Right atrium auricular region (tissue), 2 donors: Measurements from ENCODE around the gene PDGFA. TPM values are rescaled to one million over a fixed set of nuclear protein-coding genes. Genes with fewer than 3 reads are reported as not detected.

Experiments
- DNase-seq: peaks from one replicate; pipeline ENCODE4 v3.0.0-alpha.2; 2019; ENCODE audit warnings: low spot score
- H3K27ac ChIP-seq, 2 donors: fragments of 200-600 bp; sonication (generic); 1 replicate in 1 of 2; 2 replicates in 1 of 2; pipeline ENCODE4 v1.5.1; 2016 to 2019
- H3K27me3 ChIP-seq, 2 donors: fragments of 200-600 bp; sonication (generic); one replicate each; pipeline versions ENCODE4 v1.5.1 to v1.6.0; 2017 to 2019
- H3K36me3 ChIP-seq: fragments of 200-600 bp; sonication (generic); one replicate; pipeline ENCODE4 v1.5.1; 2016
- H3K4me1 ChIP-seq, 2 donors: fragments of 200-600 bp; sonication (generic); one replicate each; pipeline versions ENCODE4 v1.5.1 to v1.6.0; 2017 to 2019
- H3K4me3 ChIP-seq, 2 donors: fragments of 200-600 bp; sonication (generic); 1 replicate in 1 of 2; 2 replicates in 1 of 2; pipeline ENCODE4 v1.5.1; 2017 to 2019; ENCODE audit warnings: mild to moderate bottlenecking in 1 of 2, moderate library complexity in 1 of 2
- H3K9me3 ChIP-seq, 2 donors: fragments of 200-600 bp; sonication (generic); one replicate each; pipeline ENCODE4 v1.5.1; 2019
- total RNA-seq, 2 donors: library from RNA; depleted of rRNA; stranded (reverse); fragments of >200 nt; gene quantifications; one replicate each; pipeline ENCODE4 v1.1.0, GENCODE V29; 2016
- TF ChIP-seq, protein P1 (sequence below), 2 donors: fragments of 200-600 bp; sonication (generic); IDR thresholded peaks; one replicate each; pipeline ENCODE4 v1.5.1; 2019; ENCODE audit warnings: antibody characterized with exemption in 2 of 2

The PDGFA gene
- total RNA-seq, 2 donors from 2014 or later: 31.8 to 34.2 TPM

- H3K9me3 ChIP-seq: no peaks in the 10 kb centered on the region
- H3K36me3 ChIP-seq: peaks cover 53% of the 10 kb centered on the region
- H3K27me3 ChIP-seq: no peaks in the 10 kb centered on the region
- peaks cover 0 to 49% of the 10 kb centered on the region in 2 donors for H3K4me1 ChIP-seq
- no peak for DNase-seq
- H3K4me3 ChIP-seq: no peak overlapping the region
- H3K27ac ChIP-seq: no peak overlapping the region
- TF ChIP-seq, protein P1, sequence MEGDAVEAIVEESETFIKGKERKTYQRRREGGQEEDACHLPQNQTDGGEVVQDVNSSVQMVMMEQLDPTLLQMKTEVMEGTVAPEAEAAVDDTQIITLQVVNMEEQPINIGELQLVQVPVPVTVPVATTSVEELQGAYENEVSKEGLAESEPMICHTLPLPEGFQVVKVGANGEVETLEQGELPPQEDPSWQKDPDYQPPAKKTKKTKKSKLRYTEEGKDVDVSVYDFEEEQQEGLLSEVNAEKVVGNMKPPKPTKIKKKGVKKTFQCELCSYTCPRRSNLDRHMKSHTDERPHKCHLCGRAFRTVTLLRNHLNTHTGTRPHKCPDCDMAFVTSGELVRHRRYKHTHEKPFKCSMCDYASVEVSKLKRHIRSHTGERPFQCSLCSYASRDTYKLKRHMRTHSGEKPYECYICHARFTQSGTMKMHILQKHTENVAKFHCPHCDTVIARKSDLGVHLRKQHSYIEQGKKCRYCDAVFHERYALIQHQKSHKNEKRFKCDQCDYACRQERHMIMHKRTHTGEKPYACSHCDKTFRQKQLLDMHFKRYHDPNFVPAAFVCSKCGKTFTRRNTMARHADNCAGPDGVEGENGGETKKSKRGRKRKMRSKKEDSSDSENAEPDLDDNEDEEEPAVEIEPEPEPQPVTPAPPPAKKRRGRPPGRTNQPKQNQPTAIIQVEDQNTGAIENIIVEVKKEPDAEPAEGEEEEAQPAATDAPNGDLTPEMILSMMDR (IDR thresholded peaks at IDR 0.05): no peak
Measured at GRCh38 chr7:511476-512145, 8.0 kb downstream of the PDGFA start.

DNA sequence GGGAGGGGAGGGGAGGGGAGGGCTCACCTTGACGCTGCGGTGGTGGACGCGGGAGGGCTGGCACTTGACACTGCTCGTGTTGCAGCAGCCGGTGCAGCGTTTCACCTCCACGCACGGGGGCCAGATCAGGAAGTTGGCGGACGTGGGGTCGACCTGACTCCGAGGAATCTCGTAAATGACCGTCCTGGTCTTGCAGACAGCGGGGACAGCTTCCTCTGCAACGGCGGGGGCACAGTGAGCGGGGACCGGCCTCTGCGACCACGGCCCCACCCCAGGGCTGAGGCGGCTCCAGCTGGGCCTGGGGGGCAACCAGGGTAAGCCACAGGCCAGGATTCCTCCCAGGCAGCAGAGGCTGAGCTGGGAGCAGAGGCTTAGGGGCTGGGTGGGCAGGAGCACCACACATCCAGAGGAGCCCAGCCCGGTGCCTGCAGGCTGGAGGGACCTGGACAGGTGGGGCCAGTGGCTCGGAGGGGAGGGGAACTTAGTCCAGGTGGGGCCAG is 8.8 kb downstream of the PDGFA start:
- Histone ChIP-seq H3K27ac (no peak overlapping the region), H3K4me3 (no peak overlapping the region), H3K9me3 (no peaks in the 10 kb centered on the region), H3K27me3 (no peaks in the 10 kb centered on the region), H3K4me1 (peaks cover 0 to 41% of the 10 kb centered on the region in 2 donors), H3K36me3 (peaks cover 59% of the 10 kb centered on the region)
- TF ChIP-seq, protein P1 (IDR thresholded peaks at IDR 0.05): no peak
- DNase-seq: no peak

DNA sequence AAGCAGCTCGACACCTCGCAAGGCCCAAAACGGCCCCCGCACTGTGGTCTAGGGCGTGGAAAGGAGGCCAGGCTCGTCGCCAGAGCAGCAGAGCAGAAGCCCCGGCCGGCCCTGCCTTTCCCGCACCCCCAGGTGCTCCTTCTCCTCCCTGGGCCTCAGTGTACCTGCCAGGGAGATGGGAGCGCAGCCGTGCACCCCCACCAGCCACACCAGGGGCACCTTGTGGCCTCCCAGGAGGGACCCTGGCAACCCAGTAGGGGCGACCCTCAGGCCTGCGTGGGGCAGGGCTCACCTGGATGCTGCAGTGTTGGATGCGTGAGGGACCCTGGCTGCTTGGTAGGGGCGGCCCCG is 9.5 kb downstream of the PDGFA start:
- peaks cover 59% of the 10 kb centered on the region for H3K36me3 ChIP-seq
- peaks cover 0 to 40% of the 10 kb centered on the region in 2 donors for H3K4me1 ChIP-seq
- no peak for DNase-seq
- TF ChIP-seq, protein P1 (IDR thresholded peaks at IDR 0.05): no peak
- no peaks in the 10 kb centered on the region for H3K27me3 ChIP-seq
- H3K4me3 ChIP-seq: no peak overlapping the region
- no peaks in the 10 kb centered on the region for H3K9me3 ChIP-seq
- H3K27ac ChIP-seq: no peak overlapping the region

GRCh38 chr7:509426-510130 is 10.1 kb downstream of the PDGFA start:
- H3K27me3 ChIP-seq: no peaks in the 10 kb centered on the region
- peaks cover 0 to 40% of the 10 kb centered on the region in 2 donors for H3K4me1 ChIP-seq
- DNase-seq: no peak
- TF ChIP-seq, protein P1 (IDR thresholded peaks at IDR 0.05): no peak
- H3K27ac ChIP-seq: no peak overlapping the region
- no peaks in the 10 kb centered on the region for H3K9me3 ChIP-seq
- peaks cover 59% of the 10 kb centered on the region for H3K36me3 ChIP-seq
- H3K4me3 ChIP-seq: no peak overlapping the region

- H3K27me3 ChIP-seq: no peaks in the 10 kb centered on the region
- no peak overlapping the region for H3K27ac ChIP-seq
- DNase-seq: no peak
- H3K4me3 ChIP-seq: no peak overlapping the region
- peaks cover 59% of the 10 kb centered on the region for H3K36me3 ChIP-seq
- TF ChIP-seq, protein P1 (IDR thresholded peaks at IDR 0.05): no peak
- no peaks in the 10 kb centered on the region for H3K9me3 ChIP-seq
- peaks cover 0 to 40% of the 10 kb centered on the region in 2 donors for H3K4me1 ChIP-seq
Measured at GRCh38 chr7:508461-509170, 11.0 kb downstream of the PDGFA start.
